ENCODE results near the gene RAB44. TPM values are rescaled to one million over a fixed set of nuclear protein-coding genes. Genes with fewer than 3 reads are reported as not detected.

RAB44 gene
- total and polyA plus RNA-seq, 2 of the 13 experiments (the other 11 are each of a cell fraction or from before 2014, with no cell fraction given) = not detected

- TF ChIP-seq PRDM15 (CRISPR knock-in tag; IDR thresholded peaks at IDR 0.05) (no peak), ZNF800 (CRISPR knock-in tag; IDR thresholded peaks at IDR 0.05) (no peak), MAZ (IDR thresholded peaks at IDR 0.05; ENCODE audit: borderline replicate concordance, low read depth, low read length) (peak; percentile 80; the same call in 1 of the 2 replicates), MAZ (CRISPR knock-in tag; IDR thresholded peaks at IDR 0.05; ENCODE audit: low read depth) (no peak), ADNP (CRISPR knock-in tag; IDR thresholded peaks at IDR 0.05) (no peak), ZNF766 (CRISPR knock-in tag; IDR thresholded peaks at IDR 0.05; ENCODE audit: borderline replicate concordance) (peak; percentile 40; the same call in 1 of the 2 replicates), ARNTL (CRISPR knock-in tag; IDR thresholded peaks at IDR 0.05) (no peak), ZC3H4 (CRISPR knock-in tag; IDR thresholded peaks at IDR 0.05; ENCODE audit: borderline replicate concordance) (no peak), ZKSCAN5 (CRISPR knock-in tag; IDR thresholded peaks at IDR 0.05) (no peak), PBX3 (CRISPR knock-in tag; IDR thresholded peaks at IDR 0.05; ENCODE audit: borderline replicate concordance) (no peak), ARHGAP35 (CRISPR knock-in tag; IDR thresholded peaks at IDR 0.05; ENCODE audit: borderline replicate concordance) (no peak), DNMT3B (CRISPR knock-in tag; conservative IDR thresholded peaks at IDR 0.05) (no peak), FUBP1 (CRISPR knock-in tag; IDR thresholded peaks at IDR 0.05; ENCODE audit: borderline replicate concordance) (no peak), MAX (IDR thresholded peaks at IDR 0.05) (no peak), MAFK (conservative IDR thresholded peaks at IDR 0.05 in 1 of 2, IDR thresholded peaks at IDR 0.05 in 1 of 2; ENCODE audit: low read length in 2 of 2) (no peak), KDM2A (CRISPR knock-in tag; IDR thresholded peaks at IDR 0.05; ENCODE audit: borderline replicate concordance, low read depth) (peak; percentile 40; the same call in 1 of the 2 replicates), TMF1 (CRISPR knock-in tag; IDR thresholded peaks at IDR 0.05; ENCODE audit: low read depth) (no peak)
- TF ChIP-seq, protein P1, sequence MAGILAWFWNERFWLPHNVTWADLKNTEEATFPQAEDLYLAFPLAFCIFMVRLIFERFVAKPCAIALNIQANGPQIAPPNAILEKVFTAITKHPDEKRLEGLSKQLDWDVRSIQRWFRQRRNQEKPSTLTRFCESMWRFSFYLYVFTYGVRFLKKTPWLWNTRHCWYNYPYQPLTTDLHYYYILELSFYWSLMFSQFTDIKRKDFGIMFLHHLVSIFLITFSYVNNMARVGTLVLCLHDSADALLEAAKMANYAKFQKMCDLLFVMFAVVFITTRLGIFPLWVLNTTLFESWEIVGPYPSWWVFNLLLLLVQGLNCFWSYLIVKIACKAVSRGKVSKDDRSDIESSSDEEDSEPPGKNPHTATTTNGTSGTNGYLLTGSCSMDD (CRISPR knock-in tag; IDR thresholded peaks at IDR 0.05) = no peak
- TF ChIP-seq, protein P2, sequence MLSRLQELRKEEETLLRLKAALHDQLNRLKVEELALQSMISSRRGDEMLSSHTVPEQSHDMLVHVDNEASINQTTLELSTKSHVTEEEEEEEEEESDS (CRISPR knock-in tag; IDR thresholded peaks at IDR 0.05; ENCODE audit: borderline replicate concordance) = no peak
These were observed 61.6 kb downstream of the RAB44 start (continued) for GRCh38 chr6:36759148-36759759.
